NB4 (cell line): ENCODE results near the gene FKBP5.

Experiments used
- POLR2A ChIP-seq: IDR thresholded peaks from 2 replicates; pipeline ENCODE4 v1.6.1; 2011; ENCODE audit warnings: mild to moderate bottlenecking; ENCODE audit not compliant: insufficient read length; ENCODE audit errors: extremely low read depth
- TF ChIP-seq, protein P1 (sequence below): IDR thresholded peaks from one replicate; pipeline ENCODE4 v1.5.1; 2012; ENCODE audit warnings: low read depth, low read length
- TF ChIP-seq, protein P2 (sequence below): IDR thresholded peaks from 2 replicates; pipeline ENCODE4 v1.6.1; 2011; ENCODE audit warnings: low read depth, low read length

DNA sequence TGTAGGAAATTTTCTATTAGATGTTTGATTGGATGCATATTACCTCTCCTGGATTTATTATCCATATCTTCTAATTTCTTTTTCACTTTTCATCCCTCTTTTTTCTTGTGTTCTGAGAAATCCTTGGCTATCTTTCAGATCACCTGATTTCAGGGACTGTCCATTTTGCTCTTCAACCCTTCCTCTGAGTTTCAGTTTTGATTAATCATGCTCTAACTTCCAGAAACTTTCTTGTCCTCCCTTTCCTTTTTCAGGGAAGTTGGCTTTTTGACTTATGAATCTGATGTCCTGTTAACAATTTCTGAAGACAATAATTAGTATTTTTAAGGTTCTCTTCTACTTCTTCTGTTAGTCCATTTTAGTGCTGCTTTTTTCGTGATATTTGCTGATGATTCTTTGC, 79.1 kb downstream of the FKBP5 start:
- TF ChIP-seq POLR2A = no peak
- TF ChIP-seq, protein P1, sequence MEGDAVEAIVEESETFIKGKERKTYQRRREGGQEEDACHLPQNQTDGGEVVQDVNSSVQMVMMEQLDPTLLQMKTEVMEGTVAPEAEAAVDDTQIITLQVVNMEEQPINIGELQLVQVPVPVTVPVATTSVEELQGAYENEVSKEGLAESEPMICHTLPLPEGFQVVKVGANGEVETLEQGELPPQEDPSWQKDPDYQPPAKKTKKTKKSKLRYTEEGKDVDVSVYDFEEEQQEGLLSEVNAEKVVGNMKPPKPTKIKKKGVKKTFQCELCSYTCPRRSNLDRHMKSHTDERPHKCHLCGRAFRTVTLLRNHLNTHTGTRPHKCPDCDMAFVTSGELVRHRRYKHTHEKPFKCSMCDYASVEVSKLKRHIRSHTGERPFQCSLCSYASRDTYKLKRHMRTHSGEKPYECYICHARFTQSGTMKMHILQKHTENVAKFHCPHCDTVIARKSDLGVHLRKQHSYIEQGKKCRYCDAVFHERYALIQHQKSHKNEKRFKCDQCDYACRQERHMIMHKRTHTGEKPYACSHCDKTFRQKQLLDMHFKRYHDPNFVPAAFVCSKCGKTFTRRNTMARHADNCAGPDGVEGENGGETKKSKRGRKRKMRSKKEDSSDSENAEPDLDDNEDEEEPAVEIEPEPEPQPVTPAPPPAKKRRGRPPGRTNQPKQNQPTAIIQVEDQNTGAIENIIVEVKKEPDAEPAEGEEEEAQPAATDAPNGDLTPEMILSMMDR = no peak
- TF ChIP-seq, protein P2, sequence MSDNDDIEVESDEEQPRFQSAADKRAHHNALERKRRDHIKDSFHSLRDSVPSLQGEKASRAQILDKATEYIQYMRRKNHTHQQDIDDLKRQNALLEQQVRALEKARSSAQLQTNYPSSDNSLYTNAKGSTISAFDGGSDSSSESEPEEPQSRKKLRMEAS = no peak
